Dendritic cell treated with granulocyte-macrophage colony-stimulating factor and Interleukin-4, amounts not matched to agents 40 ng/mL and 50 ng/mL, for 4 days (primary cell): ENCODE results near the gene RAMAC.
"Not testable (repeated sequence)": the region's sequence is repeated elsewhere in the genome, so short reads cannot be mapped to it uniquely, and the experiment has no call there.

ENCODE experiments used
- H3K27ac Mint-ChIP-seq: one replicate; pipeline ENCODE4 v1.8.0; 2022; ENCODE audit warnings: mild to moderate bottlenecking, mixed read lengths
- H3K27me3 Mint-ChIP-seq: one replicate; pipeline ENCODE4 v1.8.0; 2022; ENCODE audit warnings: mild to moderate bottlenecking, mixed read lengths
- H3K36me3 Mint-ChIP-seq: one replicate; pipeline ENCODE4 v1.8.0; 2022; ENCODE audit warnings: low read depth, mixed read lengths
- H3K4me1 Mint-ChIP-seq: one replicate; pipeline ENCODE4 v1.8.0; 2022; ENCODE audit warnings: low read depth, mixed read lengths
- H3K4me3 Mint-ChIP-seq: one replicate; pipeline ENCODE4 v1.8.0; 2022; ENCODE audit warnings: mild to moderate bottlenecking, moderate library complexity, mixed read lengths
- H3K9me3 Mint-ChIP-seq: one replicate; pipeline ENCODE4 v1.8.0; 2022; ENCODE audit warnings: mixed read lengths
- intact Hi-C: fragments of 100-400 bp; cut with micrococcal nuclease; formaldehyde crosslinking; loops from one replicate; pipeline ENCODE4 v1.15.0; 2022

The RAMAC gene

DNA sequence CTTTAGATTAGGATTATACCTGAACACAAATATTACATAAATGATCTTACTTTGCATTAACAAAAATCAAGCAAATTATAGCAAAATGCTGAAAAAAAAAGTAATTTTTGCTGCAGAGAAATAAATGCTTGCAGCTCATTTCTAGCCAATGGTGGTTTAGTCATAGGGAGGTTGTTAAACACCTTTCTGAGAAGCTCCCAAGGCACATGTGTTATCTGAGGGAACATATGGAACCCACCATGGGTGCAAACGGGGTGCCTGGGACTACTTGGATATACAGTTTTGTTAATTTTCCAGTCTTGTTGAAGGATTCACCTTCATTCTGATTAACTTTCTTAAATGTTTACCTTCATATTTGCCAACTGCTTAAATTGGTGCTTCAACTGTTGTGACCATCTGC is 8.9 kb upstream of the RAMAC start:
- no peak overlapping the region for H3K27ac Mint-ChIP-seq

DNA sequence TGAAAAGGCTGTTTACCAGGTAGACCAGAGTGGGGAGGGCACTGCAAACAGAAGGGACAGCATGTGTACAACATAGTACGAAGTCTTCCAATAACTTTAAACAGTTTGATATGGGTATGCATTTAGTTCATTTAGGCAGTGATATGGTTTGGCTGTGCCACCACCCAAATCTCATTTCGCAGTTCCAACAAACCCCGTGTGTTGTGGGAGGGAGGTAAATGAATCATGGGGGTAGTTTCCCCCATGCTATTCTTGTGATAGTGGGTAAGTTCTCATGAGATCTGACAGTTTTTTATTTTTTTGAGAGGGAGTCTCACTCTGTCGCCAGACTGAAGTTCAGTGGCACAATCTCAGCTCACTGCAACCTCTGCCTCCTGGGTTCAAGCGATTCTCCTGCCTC is 7.6 kb upstream of the RAMAC start:
- H3K27me3 Mint-ChIP-seq, result no peaks in the 10 kb centered on the region
- H3K9me3 Mint-ChIP-seq, result no peaks in the 10 kb centered on the region
- H3K36me3 Mint-ChIP-seq, result peaks cover 6% of the 10 kb centered on the region
- H3K4me1 Mint-ChIP-seq, result peaks cover 5% of the 10 kb centered on the region
- intact Hi-C loops, result no loop called here
- H3K27ac Mint-ChIP-seq, result no peak overlapping the region
- H3K4me3 Mint-ChIP-seq, result no peak overlapping the region

More for the DNA sequence above, 8.9 kb upstream of the RAMAC start:
- Mint-ChIP-seq H3K9me3 (no peaks in the 10 kb centered on the region), H3K36me3 (peaks cover 6% of the 10 kb centered on the region), H3K27me3 (no peaks in the 10 kb centered on the region), H3K4me3 (no peak overlapping the region), H3K4me1 (peaks cover 5% of the 10 kb centered on the region)
- intact Hi-C loops, result no loop called here

DNA sequence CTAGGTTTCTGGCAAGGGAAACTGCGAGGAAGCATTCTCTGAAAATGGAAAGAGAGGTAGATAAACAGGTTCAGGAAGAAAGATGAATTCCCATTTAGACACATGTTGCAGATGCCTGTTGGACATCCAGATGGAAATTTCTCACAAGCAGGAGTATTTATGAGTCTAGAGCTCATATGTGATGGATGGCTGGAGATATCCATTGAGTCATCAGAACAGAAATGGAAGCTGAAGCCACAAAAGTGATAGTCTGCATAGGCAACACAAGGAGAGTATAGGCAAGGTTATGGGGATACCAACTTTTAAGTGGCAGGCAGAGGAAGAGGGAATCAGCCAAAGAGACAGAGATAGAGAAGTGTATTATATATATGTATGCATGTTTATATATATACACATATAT is 6.3 kb upstream of the RAMAC start:
- Mint-ChIP-seq H3K27ac (no peak overlapping the region), H3K9me3 (no peaks in the 10 kb centered on the region), H3K4me3 (no peak overlapping the region), H3K4me1 (peaks cover 7% of the 10 kb centered on the region), H3K27me3 (no peaks in the 10 kb centered on the region), H3K36me3 (peaks cover 6% of the 10 kb centered on the region)
- intact Hi-C loops, result no loop called here

DNA sequence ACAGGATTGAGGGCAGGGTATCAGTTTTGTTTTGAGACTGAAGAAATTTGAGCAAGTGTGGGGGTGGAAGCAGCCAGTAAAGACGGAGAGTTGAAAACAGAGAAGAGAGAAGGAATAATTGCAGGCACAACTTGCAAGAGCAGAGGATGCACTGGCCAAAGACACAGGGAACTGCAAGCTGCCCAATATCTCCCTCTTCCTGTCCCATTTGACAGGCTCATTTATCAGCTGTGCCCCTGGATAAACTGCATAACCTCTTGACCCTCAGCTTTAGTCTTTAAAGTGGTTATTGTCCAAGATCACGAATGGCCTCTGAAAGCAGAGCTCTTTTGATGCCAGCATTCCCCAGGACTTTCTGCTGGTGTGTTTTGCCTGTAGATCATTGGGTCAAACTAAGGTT is 5.0 kb upstream of the RAMAC start:
- no peak overlapping the region for H3K4me3 Mint-ChIP-seq
- no peaks in the 10 kb centered on the region for H3K27me3 Mint-ChIP-seq
- no peak overlapping the region for H3K27ac Mint-ChIP-seq
- intact Hi-C loops, result no loop called here
- H3K36me3 Mint-ChIP-seq, result peaks cover 16% of the 10 kb centered on the region
- no peaks in the 10 kb centered on the region for H3K9me3 Mint-ChIP-seq
- peaks cover 17% of the 10 kb centered on the region for H3K4me1 Mint-ChIP-seq

DNA sequence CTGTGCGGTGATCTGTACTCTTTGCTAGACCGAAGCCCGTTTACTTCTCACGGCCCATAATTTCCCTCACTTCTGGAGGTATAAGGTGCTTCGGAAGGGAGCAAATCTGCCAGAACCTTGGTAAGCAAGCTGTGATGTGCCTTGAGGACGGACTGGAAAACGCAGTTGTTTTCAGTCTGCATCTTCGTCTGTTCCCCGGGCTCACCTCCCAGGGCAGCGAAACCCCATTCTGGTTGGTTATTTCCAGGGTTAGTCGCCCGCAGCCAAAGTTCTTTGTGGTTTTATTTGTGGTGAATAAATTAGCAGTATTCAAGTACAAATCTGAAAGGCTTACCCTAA is 401 bp downstream of the RAMAC start:
- no peaks in the 10 kb centered on the region for H3K9me3 Mint-ChIP-seq
- peaks cover 56% of the 10 kb centered on the region for H3K36me3 Mint-ChIP-seq
- no peaks in the 10 kb centered on the region for H3K27me3 Mint-ChIP-seq
- H3K4me1 Mint-ChIP-seq, result peaks cover 20% of the 10 kb centered on the region
- peak overlapping the region; percentile 94 for H3K4me3 Mint-ChIP-seq
- H3K27ac Mint-ChIP-seq, result peak overlapping the region; percentile 95
- intact Hi-C loops, result loop anchor here (5.0 kb wide), 4 partner anchors 34 to 174 kb away; partner anchors contain the start of gene HOMER2

DNA sequence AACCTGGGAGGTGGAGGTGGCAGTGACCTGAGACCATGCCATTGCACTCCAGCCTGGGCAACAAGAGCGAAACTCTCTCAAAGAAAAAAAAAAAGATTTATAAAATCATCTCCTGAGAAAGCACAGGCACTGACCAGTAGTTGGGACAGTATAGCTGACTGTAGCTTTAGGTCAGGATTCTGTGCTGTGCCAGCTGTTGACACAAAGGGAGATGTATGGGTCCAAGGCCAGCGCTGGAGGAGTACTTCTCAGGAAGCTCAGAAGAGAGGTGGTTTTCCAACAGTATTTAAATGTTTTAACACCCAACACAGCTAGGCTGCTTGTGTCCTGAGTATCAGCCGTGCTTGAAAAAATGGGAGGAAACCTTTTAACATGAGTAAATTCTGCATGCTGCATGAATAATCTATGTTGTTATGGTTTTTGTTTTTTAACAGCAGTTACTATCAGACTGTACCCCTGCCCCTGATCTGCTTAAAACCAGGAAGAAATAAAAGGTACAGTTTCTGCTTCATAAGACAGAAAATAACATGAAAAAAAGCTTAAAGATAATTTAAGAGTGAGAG is 6.5 kb downstream of the RAMAC start:
- peaks cover 42% of the 10 kb centered on the region for H3K36me3 Mint-ChIP-seq
- no peaks in the 10 kb centered on the region for H3K27me3 Mint-ChIP-seq
- H3K4me1 Mint-ChIP-seq, result peaks cover under 1% of the 10 kb centered on the region
- no peak overlapping the region for H3K4me3 Mint-ChIP-seq
- no peaks in the 10 kb centered on the region for H3K9me3 Mint-ChIP-seq
- intact Hi-C loops, result no loop called here
- H3K27ac Mint-ChIP-seq, result no peak overlapping the region

DNA sequence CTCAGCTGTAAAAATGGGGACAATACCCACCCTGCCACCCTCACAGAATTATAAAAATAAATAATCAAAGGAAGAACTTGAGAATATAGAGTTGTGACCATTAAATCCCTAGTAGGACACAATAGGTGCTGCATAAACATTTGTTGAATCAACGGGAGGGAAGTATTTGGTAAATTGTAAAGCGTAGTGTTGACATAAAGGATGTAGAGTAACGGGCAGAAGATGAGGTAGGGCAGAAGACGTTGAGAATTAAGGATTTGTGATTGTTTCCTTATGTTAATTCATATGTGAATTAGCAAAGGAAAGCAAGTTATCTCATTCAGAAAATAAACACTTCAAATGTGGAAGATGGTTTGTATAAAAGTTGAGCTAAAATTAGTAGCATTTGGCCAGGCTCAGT is 7.1 kb downstream of the RAMAC start:
- intact Hi-C loops, result no loop called here
- no peak overlapping the region for H3K4me3 Mint-ChIP-seq
- H3K9me3 Mint-ChIP-seq, result no peaks in the 10 kb centered on the region
- no peaks in the 10 kb centered on the region for H3K27me3 Mint-ChIP-seq
- H3K36me3 Mint-ChIP-seq, result peaks cover 36% of the 10 kb centered on the region
- no peaks in the 10 kb centered on the region for H3K4me1 Mint-ChIP-seq
- H3K27ac Mint-ChIP-seq, result no peak overlapping the region

DNA sequence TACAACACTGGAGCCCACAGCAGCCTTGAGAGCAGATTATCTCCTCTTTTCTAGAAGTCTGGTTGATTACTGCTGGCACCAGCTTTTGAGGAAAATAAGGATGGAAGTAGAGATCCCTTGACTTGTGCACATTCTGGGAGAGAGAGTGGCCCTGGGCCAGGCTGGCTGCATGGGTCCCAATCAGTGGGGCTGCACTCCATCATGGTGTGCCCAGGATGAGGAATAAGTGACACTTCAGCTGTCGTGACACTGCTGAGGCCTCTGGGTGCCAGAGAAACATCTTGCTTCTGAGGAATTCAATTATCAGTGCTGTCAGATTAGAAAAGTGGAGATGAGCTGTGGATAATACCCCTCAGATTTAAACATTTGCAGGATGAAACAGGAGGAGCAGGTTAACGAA is 9.1 kb downstream of the RAMAC start:
- Mint-ChIP-seq H3K4me1 (peaks cover 3% of the 10 kb centered on the region), H3K27me3 (no peaks in the 10 kb centered on the region), H3K4me3 (no peak overlapping the region), H3K27ac (no peak overlapping the region), H3K9me3 (no peaks in the 10 kb centered on the region), H3K36me3 (peaks cover 17% of the 10 kb centered on the region)
- intact Hi-C loops, result no loop called here

DNA sequence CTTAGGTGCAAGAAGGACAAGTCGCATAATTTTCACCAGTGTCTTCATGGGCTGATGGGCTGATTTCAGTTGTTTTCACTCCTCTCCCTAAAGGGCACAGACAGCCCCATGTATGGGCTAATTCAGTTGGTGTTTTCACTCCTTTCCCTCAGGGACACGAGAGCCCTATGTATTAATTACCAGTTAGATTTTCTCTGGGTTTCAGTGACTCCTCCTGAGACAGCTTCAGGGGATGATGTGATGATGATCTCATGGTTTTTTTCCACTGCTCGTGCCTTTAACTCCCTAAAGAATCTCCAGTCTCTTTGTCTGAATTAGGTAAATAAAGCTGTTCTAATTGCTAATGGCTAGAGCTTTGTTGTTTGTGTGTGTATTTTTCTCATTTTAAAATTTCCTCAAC is 9.9 kb downstream of the RAMAC start:
- Mint-ChIP-seq H3K4me1 (peaks cover 7% of the 10 kb centered on the region), H3K9me3 (no peaks in the 10 kb centered on the region), H3K36me3 (peaks cover 11% of the 10 kb centered on the region)

DNA sequence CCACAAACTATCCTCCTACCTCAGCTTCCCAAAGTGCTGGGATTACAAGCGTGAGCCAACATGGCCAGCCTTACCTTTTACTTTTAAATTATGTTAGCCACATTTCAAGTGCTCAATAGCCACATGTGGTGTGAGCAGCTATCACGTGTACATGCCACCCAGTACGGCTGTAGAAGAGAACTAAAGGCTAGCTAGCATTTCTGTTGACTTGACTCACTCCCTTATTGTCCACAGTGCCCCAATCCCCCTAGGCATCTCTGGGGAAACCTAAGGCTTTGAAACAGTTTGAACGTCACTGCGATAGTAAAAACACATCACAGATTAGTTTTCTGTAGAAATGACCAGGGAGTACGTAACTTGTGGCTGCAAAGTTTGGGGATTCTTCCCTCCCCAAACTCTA is 13.4 kb downstream of the RAMAC start:
- Mint-ChIP-seq H3K27ac (no peak overlapping the region), H3K4me3 (no peak overlapping the region)

More for the DNA sequence above, 9.9 kb downstream of the RAMAC start:
- Mint-ChIP-seq H3K27ac (no peak overlapping the region), H3K4me3 (no peak overlapping the region), H3K27me3 (no peaks in the 10 kb centered on the region)
- intact Hi-C loops, result no loop called here

DNA sequence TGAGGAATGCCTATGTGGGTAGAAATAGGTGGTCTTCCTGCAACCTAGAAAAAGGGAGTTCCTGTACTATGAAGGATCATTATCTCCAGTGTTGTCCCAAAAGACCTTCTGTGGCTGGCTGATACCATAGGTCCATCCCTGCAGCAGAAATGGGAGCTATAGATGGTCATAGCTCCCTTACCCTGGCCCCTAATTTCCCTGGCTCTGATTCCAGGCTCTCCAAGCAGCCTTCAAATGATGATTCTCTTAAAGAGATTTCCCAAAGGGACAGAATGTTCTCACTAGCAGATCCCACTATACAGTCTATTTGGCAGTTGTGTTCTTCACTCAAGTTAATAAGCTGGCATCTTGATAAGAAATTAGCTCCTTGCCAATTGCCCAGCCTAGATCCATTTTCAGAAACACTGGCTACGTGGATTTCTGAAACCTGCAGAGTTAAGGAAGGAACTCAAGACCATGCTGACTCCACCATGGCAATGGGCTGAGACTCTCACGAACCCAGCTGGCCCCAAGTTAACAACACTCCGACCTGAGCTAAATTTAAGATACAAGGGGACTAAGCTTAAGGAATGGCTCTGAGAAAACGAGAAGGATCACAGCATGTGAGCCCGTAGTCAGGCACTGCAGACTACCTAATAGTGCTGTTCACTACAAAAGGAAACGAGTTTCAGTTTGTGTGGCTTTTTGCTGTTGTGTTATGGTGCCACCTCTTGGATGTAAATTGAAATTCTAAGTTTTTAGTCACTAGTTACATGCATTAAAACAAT is 14.1 kb downstream of the RAMAC start:
- Mint-ChIP-seq H3K27me3 (no peaks in the 10 kb centered on the region), H3K36me3 (peaks cover 5% of the 10 kb centered on the region), H3K9me3 (no peaks in the 10 kb centered on the region), H3K4me3 (peak overlapping the region; percentile 79), H3K27ac (peak overlapping the region; percentile 68), H3K4me1 (peaks cover 7% of the 10 kb centered on the region)
- intact Hi-C loops, result loop anchor here (5.0 to 10.0 kb wide), 3 partner anchors 153 to 465 kb away; no protein-coding TSS in a partner anchor

More for the DNA sequence above, 13.4 kb downstream of the RAMAC start:
- Mint-ChIP-seq H3K36me3 (no peaks in the 10 kb centered on the region), H3K4me1 (peaks cover 7% of the 10 kb centered on the region), H3K27me3 (no peaks in the 10 kb centered on the region), H3K9me3 (no peaks in the 10 kb centered on the region)
- intact Hi-C loops, result no loop called here

DNA sequence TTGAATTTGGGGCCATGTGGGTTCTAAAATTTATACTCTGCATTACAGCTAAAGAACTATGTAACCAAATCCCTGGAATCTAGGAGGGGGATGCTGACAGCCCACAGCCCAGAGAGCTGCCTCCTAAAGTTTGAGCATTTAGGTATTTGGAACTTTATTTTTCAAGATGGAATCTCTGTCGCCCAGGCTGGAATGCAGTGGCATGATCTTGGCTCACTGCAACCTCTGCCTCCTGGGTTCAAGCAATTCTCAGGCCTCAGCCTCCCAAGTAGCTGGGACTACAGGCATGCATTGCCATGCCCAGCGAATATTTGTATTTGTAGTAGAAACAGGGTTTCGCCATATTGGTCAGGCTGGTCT is 14.6 kb downstream of the RAMAC start:
- intact Hi-C loops, result loop anchor here (5.0 to 10.0 kb wide), 3 partner anchors 153 to 466 kb away; no protein-coding TSS in a partner anchor
- H3K27ac Mint-ChIP-seq, result peak overlapping the region; percentile 68
- not testable (repeated sequence) for H3K4me3 Mint-ChIP-seq, H3K9me3 Mint-ChIP-seq, H3K27me3 Mint-ChIP-seq, H3K4me1 Mint-ChIP-seq
- peaks cover 11% of the 10 kb centered on the region for H3K36me3 Mint-ChIP-seq

DNA sequence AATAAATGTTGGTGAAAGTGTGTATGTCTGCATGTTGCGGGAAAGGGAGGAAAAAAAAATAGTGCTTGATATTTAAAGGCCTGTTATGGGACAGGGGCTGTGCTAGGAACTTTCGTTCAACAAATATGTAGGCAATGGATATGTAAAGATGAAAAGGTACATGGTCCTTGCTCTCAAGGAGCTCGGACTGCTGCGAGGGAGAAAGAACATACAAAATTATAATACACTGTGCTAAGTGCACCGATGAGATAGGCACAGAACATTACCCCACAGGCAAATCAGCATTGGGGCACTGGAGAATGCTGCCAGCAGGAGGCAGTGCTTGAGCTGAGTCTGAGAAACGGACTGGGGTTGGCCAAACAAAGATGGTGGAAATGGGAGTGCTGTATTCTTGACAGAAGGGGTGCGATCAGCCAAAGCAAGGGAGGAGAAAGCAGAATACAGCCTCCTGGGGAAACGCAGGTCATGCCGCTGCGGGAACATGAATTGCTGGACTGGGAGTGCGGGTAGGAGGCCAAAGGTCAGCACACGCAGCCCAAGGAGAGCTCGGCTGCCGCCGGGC is 24.8 kb downstream of the RAMAC start:
- Mint-ChIP-seq H3K36me3 (peaks cover 47% of the 10 kb centered on the region), H3K27ac (peak overlapping the region; percentile 87), H3K4me1 (peaks cover 40% of the 10 kb centered on the region), H3K9me3 (no peaks in the 10 kb centered on the region), H3K4me3 (peak overlapping the region; percentile 94), H3K27me3 (no peaks in the 10 kb centered on the region)
- intact Hi-C loops, result loop anchor here (5.0 kb wide), 2 partner anchors 97 to 197 kb away; partner anchors contain the start of genes HDGFL3 and TM6SF1

DNA sequence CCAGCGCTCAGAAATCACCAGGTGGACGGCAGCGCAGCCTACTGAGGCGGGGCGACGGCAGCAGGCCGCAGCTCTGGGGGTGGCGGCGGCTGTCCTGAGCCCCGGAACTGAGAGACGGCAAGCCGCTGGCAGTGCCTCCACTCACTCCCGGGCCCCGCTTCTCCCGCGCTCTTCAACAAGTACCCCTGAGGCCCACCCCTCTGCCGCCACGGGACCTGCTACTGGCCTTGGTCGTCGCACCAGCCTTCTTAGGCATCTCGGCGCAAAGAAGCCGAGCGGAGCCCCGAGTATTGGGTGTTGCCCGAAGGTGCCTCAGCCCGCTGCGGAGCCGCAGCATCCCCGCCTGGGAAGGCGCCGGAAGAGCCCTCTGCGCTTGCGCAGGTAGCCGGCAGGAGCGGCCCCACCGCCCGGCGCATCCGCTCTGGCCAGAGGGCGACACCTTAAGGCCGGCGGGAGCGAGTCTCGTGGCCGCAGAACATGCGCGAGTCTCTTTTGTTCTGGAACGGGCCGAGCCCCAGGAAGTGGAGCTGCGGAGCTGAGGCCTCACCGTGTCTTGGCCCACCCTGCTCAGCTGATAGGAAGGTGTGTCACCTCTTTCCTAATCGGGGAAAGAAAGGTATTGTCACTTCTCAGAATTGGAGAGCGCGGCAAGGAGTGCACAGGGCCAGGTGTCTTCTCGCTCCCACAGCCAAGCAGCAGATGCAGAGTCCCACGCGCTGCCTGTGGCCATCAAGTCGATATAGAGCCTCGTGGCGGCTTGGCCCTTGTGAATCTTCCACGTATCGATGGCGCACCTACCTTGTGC is 25.5 kb downstream of the RAMAC start, which contains the start of gene C15orf40:
Gene C15orf40, minus strand, starts transcription at position 369 of the 805 bp plus-strand sequence. Its CDS starts 32 bp downstream, at position 337.
- peaks cover 40% of the 10 kb centered on the region for H3K4me1 Mint-ChIP-seq
- H3K4me3 Mint-ChIP-seq, result peak within 1 kb of the TSS; percentile 94
- intact Hi-C loops, result loop anchor here (2.0 to 5.0 kb wide), 3 partner anchors 55 to 196 kb away; partner anchors contain the start of genes BTBD1, HDGFL3 and TM6SF1
- no peaks in the 10 kb centered on the region for H3K27me3 Mint-ChIP-seq
- H3K9me3 Mint-ChIP-seq, result no peaks in the 10 kb centered on the region
- peak within 1 kb of the TSS; percentile 87 for H3K27ac Mint-ChIP-seq
- peaks cover 43% of the 10 kb centered on the region for H3K36me3 Mint-ChIP-seq
